IMR-90 (cell line): ENCODE measurements around the gene ULK2. TPM values are rescaled to one million over a fixed set of nuclear protein-coding genes. Genes with fewer than 3 reads are reported as not detected.

Experiments used
- ATAC-seq: fragments of 200-7000 bp; cut with Tn5 transposase; 2 replicates; pipeline ENCODE4 v1.9.1; 2020; ENCODE audit warnings: low read depth, mild to moderate bottlenecking, moderate library complexity
- BruUV-seq: library from RNA; stranded (reverse); fragments of 400-500 nt; replicated peaks from 2 replicates; lab custom pipeline; 2021; lab: Mats Ljungman, UMichigan
- CTCF ChIA-PET: fragments of 300-600 bp; formaldehyde crosslinking; extraction: SDS; loops from one replicate; lab custom pipeline; 2021; ENCODE audit warnings: antibody characterized with exemption; lab: Yijun Ruan, JAX
- POLR2A ChIA-PET: fragments of 300-600 bp; sonication (Branson Sonifier 250); formaldehyde crosslinking; loops from one replicate; lab custom pipeline; 2022; ENCODE audit warnings: antibody characterized with exemption; ENCODE audit not compliant: unreplicated experiment; lab: Charles Lee
- DNase-seq: peaks from one replicate; pipeline ENCODE4 v3.0.0; 2013
- H2AFZ ChIP-seq: replicated peaks from 2 replicates; pipeline ENCODE3; 2013; ENCODE audit warnings: low read length, mild to moderate bottlenecking; ENCODE audit not compliant: poor library complexity
- H2AK5ac ChIP-seq: 2 replicates; pipeline ENCODE4 v1.6.1; 2013; ENCODE audit warnings: low read depth, low read length, inconsistent platforms
- H2AK9ac ChIP-seq: replicated peaks from 2 replicates; pipeline ENCODE3; 2013; ENCODE audit warnings: mild to moderate bottlenecking, low read depth, low read length, moderate library complexity; ENCODE audit not compliant: poor library complexity
- H2BK120ac ChIP-seq: 2 replicates; pipeline ENCODE4 v1.6.1; 2013; ENCODE audit warnings: low read depth, low read length, inconsistent platforms
- H2BK15ac ChIP-seq: 3 replicates; pipeline ENCODE4 v1.6.1; 2013; ENCODE audit warnings: low read depth, low read length, inconsistent platforms
- H2BK20ac ChIP-seq: 2 replicates; pipeline ENCODE4 v1.6.1; 2013; ENCODE audit warnings: low read depth, mild to moderate bottlenecking, inconsistent platforms, low read length, moderate library complexity
- H2BK5ac ChIP-seq: 2 replicates; pipeline ENCODE4 v1.6.1; 2013; ENCODE audit warnings: mild to moderate bottlenecking, low read depth, low read length, inconsistent platforms; ENCODE audit not compliant: poor library complexity, severe bottlenecking
- H3K14ac ChIP-seq: replicated peaks from 2 replicates; pipeline ENCODE4 v1.6.1; 2013; ENCODE audit warnings: low read depth, low read length, inconsistent platforms
- H3K18ac ChIP-seq: 2 replicates; pipeline ENCODE4 v1.6.1; 2013; ENCODE audit warnings: low read depth, low read length, control low read depth
- H3K23ac ChIP-seq: 2 replicates; pipeline ENCODE4 v1.6.1; 2013; ENCODE audit warnings: low read depth, low read length, inconsistent platforms
- H3K27ac ChIP-seq: 2 replicates; pipeline ENCODE4 v1.5.1; 2013; ENCODE audit warnings: mild to moderate bottlenecking, control low read depth, low read length; ENCODE audit not compliant: insufficient read depth
- H3K27me3 ChIP-seq: 2 replicates; pipeline ENCODE4 v1.6.1; 2013; ENCODE audit warnings: low read length; ENCODE audit not compliant: control insufficient read depth, insufficient read depth
- H3K36me3 ChIP-seq: 2 replicates; pipeline ENCODE4 v1.6.1; 2013; ENCODE audit warnings: low read length, mixed read lengths; ENCODE audit not compliant: control insufficient read depth, insufficient read depth
- H3K4ac ChIP-seq: 2 replicates; pipeline ENCODE4 v1.6.1; 2013; ENCODE audit warnings: low read depth, low read length, inconsistent platforms
- H3K4me1 ChIP-seq: 2 replicates; pipeline ENCODE4 v1.6.1; 2013; ENCODE audit warnings: low read length, mixed read lengths; ENCODE audit not compliant: control insufficient read depth, insufficient read depth
- H3K4me2 ChIP-seq: 2 replicates; pipeline ENCODE4 v1.6.1; 2013; ENCODE audit warnings: low read depth, mild to moderate bottlenecking, control low read depth, low read length, moderate library complexity
- H3K4me3 ChIP-seq: 2 replicates; pipeline ENCODE4 v1.5.1; 2013; ENCODE audit warnings: low read depth, mild to moderate bottlenecking, control low read depth, low read length, moderate library complexity; ENCODE audit not compliant: insufficient read depth
- H3K56ac ChIP-seq: 2 replicates; pipeline ENCODE4 v1.6.1; 2013; ENCODE audit warnings: low read length, inconsistent platforms; ENCODE audit not compliant: insufficient read depth; ENCODE audit errors: extremely low read depth
- H3K79me1 ChIP-seq, 2 experiments: 2 replicates each; pipeline ENCODE4 v1.6.1; 2013; ENCODE audit warnings: low read length in 2 of 2, inconsistent platforms in 1 of 2, low read depth in 1 of 2
- H3K9ac ChIP-seq: 2 replicates; pipeline ENCODE4 v1.6.1; 2013; ENCODE audit warnings: low read depth, low read length, control low read depth
- H3K9me1 ChIP-seq: 2 replicates; pipeline ENCODE4 v1.6.1; 2013; ENCODE audit warnings: low read length, inconsistent platforms; ENCODE audit not compliant: insufficient read depth
- H3K9me3 ChIP-seq: 2 replicates; pipeline ENCODE4 v1.6.1; 2013; ENCODE audit warnings: low read length; ENCODE audit not compliant: control insufficient read depth, insufficient read depth
- H4K20me1 ChIP-seq: 2 replicates; pipeline ENCODE4 v1.6.1; 2013; ENCODE audit warnings: low read length, inconsistent platforms; ENCODE audit not compliant: insufficient read depth
- H4K5ac ChIP-seq: 2 replicates; pipeline ENCODE4 v1.6.1; 2013; ENCODE audit warnings: mild to moderate bottlenecking, low read depth, low read length, control low read depth
- H4K8ac ChIP-seq, 2 experiments: 2 replicates each; pipeline ENCODE4 v1.6.1; 2013; ENCODE audit warnings: low read depth in 2 of 2, low read length in 2 of 2, control low read depth in 1 of 2, inconsistent platforms in 1 of 2
- H4K91ac ChIP-seq: 2 replicates; pipeline ENCODE4 v1.6.1; 2013; ENCODE audit warnings: low read depth, low read length, inconsistent platforms; ENCODE audit not compliant: insufficient read depth
- BHLHE40 ChIP-seq: fragments of 150-350 bp; IDR thresholded peaks from 2 replicates; pipeline ENCODE4 v1.6.1; 2016; ENCODE audit warnings: mild to moderate bottlenecking, low read depth, low read length
- CEBPB ChIP-seq: IDR thresholded peaks from 2 replicates; pipeline ENCODE4 v1.6.1; 2012; ENCODE audit warnings: low read depth, low read length, improper control_type of control experiment
- FOS ChIP-seq: fragments of 150-350 bp; IDR thresholded peaks from 2 replicates; pipeline ENCODE4 v1.6.1; 2016; ENCODE audit warnings: low read depth, low read length
- MAZ ChIP-seq: IDR thresholded peaks from 2 replicates; pipeline ENCODE4 v1.6.1; 2012; ENCODE audit warnings: low read depth, mild to moderate bottlenecking, low read length, improper control_type of control experiment, moderate library complexity, borderline replicate concordance
- WGBS, 2 experiments: methylation state at CpG; one replicate each; pipeline versions ENCODE4 v1.1.5 to v1.1.7; 2013; ENCODE audit warnings: missing lambda C conversion rate in 2 of 2; ENCODE audit not compliant: insufficient read length in 1 of 2; ENCODE audit errors: extremely low coverage in 2 of 2; 5-methylcytosine and 5-hydroxymethylcytosine counted together
- dilution Hi-C: fragments of 300-500 bp; cut with HindIII; formaldehyde crosslinking; loops from one replicate; pipeline ENCODE4 v1.14.3; 2018; ENCODE audit warnings: low sequenced_read_pairs; ENCODE audit not compliant: unreplicated experiment
- in situ Hi-C: fragments of 300-500 bp; cut with MboI; formaldehyde crosslinking; loops from 3 replicates; pipeline ENCODE4 v1.14.3; 2019; ENCODE audit warnings: low sequenced_read_pairs, inconsistent platforms, mixed read lengths
- intact Hi-C: fragments of 100-400 bp; cut with micrococcal nuclease; formaldehyde crosslinking; loops from 2 replicates; pipeline ENCODE4 v1.10.0; 2022
- polyA plus RNA-seq, 3 experiments: library from polyadenylated mRNA; depleted of rRNA; stranded (reverse); fragments of >200 nt; gene quantifications; 2 replicates each; pipeline ENCODE4 v1.2.3, GENCODE V29; 2012; ENCODE audit warnings: low replicate concordance in 1 of 3
- total RNA-seq: library from RNA; depleted of rRNA; stranded (reverse); fragments of >200 nt; gene quantifications from 2 replicates; pipeline ENCODE4 v1.2.3, GENCODE V29; 2012

Gene ULK2
- total and polyA plus RNA-seq, 2 of the 4 experiments (the other 2 are of a cell fraction), result 8.9 to 10.8 TPM

- Histone ChIP-seq H4K91ac (no peak overlapping the region), H4K8ac (no peak overlapping the region), H3K27me3 (peaks cover 18% of the 10 kb centered on the region), H4K5ac (no peak overlapping the region), H2BK15ac (no peak overlapping the region), H4K20me1 (no peaks in the 10 kb centered on the region), H2AFZ (no peak overlapping the region), H2AK9ac (no peak overlapping the region), H3K9ac (no peak overlapping the region), H3K56ac (no peak overlapping the region), H3K4me1 (no peaks in the 10 kb centered on the region), H3K4me2 (no peak overlapping the region), H3K9me1 (no peaks in the 10 kb centered on the region), H2BK5ac (no peak overlapping the region), H3K18ac (no peak overlapping the region), H3K4me3 (no peak overlapping the region), H2BK120ac (no peak overlapping the region), H3K14ac (no peak overlapping the region), H3K4ac (no peak overlapping the region), H3K79me1 (no peaks in the 10 kb centered on the region), H3K36me3 (no peaks in the 10 kb centered on the region), H2BK20ac (no peak overlapping the region), H3K23ac (no peak overlapping the region), H3K27ac (no peak overlapping the region), H2AK5ac (no peak overlapping the region), H3K9me3 (no peaks in the 10 kb centered on the region)
- POLR2A ChIA-PET, result no interaction called here
- WGBS, 2 experiments, result 50% methylated on average over 7 of the region's 15 CpGs; no CpG with 5 or more reads in 1 of the 2 experiments
- DNase-seq (no peak), ATAC-seq (no peak)
- TF ChIP-seq BHLHE40 (no peak), CEBPB (no peak), FOS (no peak), MAZ (no peak)
- no TSS peak for BruUV-seq
- dilution Hi-C loops (no loop called here), in situ Hi-C loops (no loop called here), intact Hi-C loops (no loop called here)
- CTCF ChIA-PET, result no interaction called here
Measured at GRCh38 chr17:19737305-19738072, 130.2 kb downstream of the ULK2 start.
